ENCODE data around the gene PDE1A.

PDE1A gene

DNA sequence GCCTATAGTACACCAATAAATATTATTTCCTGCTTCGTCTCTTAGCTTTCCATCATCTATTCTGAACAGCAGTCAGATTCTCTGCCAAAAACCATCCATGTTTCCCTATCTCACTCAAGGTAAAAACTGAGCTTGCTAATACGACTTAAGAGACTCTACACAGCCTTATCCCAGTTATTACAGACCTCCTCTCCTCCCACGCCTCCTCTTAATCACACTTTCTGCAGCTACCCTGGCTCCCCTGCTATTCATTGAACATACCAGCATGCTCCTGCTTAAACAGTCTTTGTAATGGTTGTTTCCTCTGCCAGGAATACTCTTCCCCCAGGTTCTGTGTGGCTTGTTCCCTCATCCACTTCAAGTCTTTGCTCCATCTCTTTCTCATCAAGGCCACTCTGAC lies 81.5 kb downstream of the PDE1A start:
- TF ChIP-seq CTCF (conservative IDR thresholded peaks at IDR 0.05): no peak
- no peak overlapping the region for H3K27ac ChIP-seq

DNA sequence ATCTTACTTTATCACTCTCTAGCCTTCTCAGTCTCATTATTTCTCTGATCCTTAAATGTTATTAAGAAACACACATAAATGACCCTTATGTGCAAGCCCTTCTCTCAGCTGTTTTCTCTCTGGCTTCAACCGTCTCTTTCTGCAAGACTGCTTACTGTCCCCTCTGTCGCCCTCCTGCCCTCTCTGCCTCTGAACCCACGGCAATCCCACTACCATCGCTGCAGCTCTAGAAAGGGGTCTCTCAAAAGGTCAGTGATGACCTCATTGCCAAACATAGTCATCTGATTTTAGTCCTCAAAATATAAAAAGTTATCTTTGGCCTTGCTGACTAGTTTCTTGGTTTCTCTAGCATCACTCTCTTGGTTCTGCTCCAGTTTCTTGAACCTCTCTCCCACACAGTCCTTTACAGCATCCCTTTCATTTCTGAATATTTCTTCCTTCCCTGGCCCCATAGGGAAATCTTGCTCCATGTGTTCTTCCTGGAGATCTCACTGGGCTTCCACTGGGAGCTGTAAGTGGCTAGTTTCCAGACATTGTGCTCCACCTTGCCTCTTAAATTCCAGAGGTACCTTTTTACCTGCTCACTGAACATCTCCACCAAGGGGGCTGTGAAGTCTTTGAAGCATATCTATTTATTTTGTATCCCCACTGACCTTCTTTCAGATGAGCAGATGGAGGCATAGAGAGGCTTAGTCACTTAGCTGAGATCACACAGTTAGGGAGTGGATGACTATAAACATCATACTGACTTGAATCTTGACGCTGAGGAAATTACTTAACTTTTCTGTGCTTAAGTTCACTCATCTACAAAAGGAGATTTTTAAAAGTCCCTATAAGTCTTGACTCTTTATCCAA lies 96.2 kb downstream of the PDE1A start:
- TF ChIP-seq CTCF (conservative IDR thresholded peaks at IDR 0.05): no peak
- no peak overlapping the region for H3K27ac ChIP-seq

GRCh38 chr2:182324665-182325064 lies 102.2 kb downstream of the PDE1A start:
- TF ChIP-seq CTCF (conservative IDR thresholded peaks at IDR 0.05): no peak
- no peak overlapping the region for H3K27ac ChIP-seq

GRCh38 chr2:182321096-182321495 lies 105.7 kb downstream of the PDE1A start:
- TF ChIP-seq CTCF (conservative IDR thresholded peaks at IDR 0.05): no peak

DNA sequence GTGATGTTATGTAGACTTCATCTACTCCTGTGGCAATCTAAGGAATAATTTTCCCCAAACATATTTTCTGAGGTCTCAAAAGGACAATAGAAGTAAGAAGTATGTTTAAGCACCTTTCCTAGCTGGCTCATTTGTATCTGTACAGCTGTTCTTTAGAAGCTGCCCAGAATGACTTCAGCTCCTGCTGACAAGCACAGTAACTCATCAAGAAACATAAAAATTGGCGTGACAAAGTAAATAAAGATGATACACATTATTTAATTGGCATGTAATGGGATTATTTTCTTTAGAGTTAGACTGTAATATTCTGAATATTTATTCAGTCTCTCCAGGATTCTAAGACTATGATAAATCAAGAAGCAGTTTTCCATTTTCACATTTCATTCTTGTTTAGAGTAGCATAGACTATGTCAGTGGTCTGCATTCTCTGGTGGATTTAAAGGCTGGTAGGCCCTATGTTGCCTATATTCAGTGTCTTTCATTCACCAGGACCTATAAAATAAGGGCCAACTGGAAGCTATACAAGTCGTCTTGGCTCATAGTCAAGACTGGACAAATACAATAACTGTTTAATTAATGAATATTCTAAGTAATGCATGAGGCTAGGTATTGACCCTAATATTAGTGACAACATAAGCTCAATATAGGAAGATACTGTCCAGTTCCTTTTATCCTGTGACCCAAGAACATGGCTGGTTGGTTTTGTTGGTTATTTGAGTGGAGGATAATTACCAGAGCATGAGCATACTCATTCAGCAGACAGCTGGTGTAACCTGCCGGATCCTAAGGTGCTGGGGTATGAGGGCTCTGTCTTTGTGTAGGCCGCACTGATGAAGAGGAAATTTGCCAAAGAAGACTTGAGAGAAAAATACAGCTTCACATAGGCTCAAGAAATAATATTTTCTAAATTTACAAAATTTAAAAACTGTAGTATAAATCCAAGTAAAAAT lies 107.0 kb downstream of the PDE1A start:
- no peak for TF ChIP-seq CTCF (conservative IDR thresholded peaks at IDR 0.05)
- no peak overlapping the region for H3K27ac ChIP-seq

More at GRCh38 chr2:182321096-182321495, 105.7 kb downstream of the PDE1A start:
- no peak overlapping the region for H3K27ac ChIP-seq

- H3K27ac ChIP-seq: no peak overlapping the region
- TF ChIP-seq CTCF (conservative IDR thresholded peaks at IDR 0.05): no peak
Measured at GRCh38 chr2:182318466-182319220, 108.2 kb downstream of the PDE1A start.
